Measurements from ENCODE around the gene VIP.
"Not testable (repeated sequence)": the region's sequence is repeated elsewhere in the genome, so short reads cannot be mapped to it uniquely, and the experiment has no call there.

The VIP gene

DNA sequence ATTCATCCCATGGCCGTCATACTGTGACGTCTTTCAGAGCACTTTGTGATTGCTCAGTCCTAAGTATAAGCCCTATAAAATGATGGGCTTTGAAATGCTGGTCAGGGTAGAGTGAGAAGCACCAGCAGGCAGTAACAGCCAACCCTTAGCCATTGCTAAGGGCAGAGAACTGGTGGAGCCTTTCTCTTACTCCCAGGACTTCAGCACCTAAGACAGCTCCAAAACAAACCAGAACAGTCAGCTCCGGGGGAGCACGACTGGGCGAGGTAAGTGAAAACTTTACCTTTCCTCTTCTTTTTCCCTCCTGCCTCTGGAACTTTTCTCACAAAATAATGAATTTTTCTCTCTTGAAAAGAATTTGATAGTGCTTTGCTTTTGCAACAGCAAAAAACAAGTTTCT is at the start of gene VIP:
Gene VIP (plus strand): TSS at position 104 of the 400 bp plus-strand sequence. CDS start 1,381 bp downstream, outside the sequence.
- DNase-seq (ENCODE audit: low read depth): no peak

DNA sequence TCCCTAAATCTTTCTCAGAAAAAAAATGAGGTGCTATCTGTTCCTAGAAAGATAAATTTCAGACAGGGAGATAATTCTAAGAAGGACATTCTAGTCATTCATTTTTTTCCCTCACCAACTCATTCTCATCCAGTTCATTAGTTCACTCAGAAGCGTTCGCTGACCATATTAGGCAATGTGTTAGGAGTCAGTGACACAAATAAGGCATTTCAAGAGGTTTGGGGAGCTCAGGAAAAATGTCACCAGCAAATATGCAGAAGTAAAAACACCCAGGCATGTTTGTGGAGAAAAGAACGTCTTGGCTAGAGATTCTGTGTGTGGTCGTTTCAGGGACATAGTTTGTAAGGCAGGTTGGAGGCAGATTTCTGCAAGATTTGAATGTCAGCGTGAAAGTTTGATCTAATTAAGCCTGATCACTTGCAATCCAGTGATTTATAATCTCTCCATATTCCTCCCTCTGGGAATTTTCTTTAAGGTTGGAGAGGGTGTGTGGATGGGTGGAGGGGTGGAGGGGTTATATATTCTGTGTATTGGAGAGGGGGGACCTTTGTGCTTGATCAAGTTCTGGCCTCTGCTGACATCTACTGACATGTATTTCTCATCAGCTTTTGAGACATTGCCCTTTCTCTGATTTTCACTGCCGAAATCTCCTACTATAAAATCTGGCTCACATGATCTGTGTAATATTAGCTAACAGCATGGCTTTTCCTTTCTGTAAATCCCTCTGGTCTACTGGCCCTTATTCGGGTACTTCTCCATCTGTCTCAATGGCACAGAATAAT is 49.3 kb upstream of the VIP start:
- DNase-seq (ENCODE audit: low read depth): no peak

DNA sequence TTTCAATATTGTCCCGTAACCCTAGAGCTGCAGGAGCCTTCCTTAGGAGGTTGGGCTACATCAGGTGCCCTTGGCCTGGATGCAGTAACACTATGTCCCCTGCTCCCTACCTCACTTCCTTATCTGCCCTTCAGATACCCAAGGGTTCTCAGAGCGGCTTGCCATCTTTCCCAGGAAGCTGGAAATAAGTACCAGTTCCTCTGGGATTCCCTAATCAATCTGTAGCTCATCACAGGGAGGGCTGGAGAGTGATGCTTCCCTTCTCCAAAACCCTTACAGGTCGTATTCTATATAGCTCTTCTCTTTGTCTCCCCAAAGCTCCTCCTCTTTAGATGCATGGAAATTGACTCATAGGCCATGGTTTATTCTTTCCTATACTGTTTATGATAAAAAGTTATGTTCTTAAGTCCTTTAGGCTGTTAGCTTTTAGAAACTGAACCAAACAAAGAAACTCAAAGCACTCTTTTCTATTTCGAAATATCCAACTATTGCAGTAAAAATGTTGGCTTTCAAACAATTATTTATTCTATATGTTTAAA is 48.7 kb upstream of the VIP start:
- DNase-seq (ENCODE audit: low read depth): no peak

DNA sequence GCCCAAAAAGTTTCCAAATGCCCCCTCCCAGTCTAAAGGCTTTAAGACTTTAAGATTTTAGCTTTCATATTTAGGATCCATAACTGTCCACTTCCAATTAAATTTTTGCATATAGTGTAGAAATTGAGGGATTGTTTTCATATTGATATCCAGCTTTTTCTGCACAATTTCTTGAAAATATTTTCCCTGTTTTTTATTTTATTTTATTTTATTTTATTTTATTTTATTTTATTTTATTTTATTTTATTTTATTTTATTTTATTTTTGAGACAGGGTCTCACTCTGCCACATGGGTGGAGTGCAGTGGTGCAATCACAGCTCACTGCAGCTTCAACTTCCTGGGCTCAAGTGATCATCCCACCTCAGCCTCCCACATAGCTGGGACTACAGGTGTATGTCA is 46.8 kb upstream of the VIP start:
- not testable (repeated sequence) for DNase-seq (ENCODE audit: low read depth)

DNA sequence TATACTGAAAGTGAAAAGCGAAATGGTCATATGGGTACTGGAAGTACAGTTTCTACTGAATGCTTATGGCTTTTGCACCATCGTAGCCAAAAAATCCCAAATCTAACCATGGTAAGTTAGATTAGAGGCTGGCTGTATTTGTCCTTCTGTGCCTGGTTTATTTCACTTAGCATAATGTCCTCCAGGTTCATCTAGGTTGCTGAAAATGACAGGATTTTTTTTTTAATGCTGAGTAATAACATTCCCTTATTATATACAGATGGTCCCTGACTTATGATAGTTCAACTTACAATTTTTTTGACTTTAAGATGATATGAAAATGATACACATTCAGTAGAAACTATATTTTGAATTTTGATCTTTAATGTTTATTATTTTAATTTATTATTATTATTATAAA is 45.3 kb upstream of the VIP start:
- DNase-seq (ENCODE audit: low read depth): no peak

DNA sequence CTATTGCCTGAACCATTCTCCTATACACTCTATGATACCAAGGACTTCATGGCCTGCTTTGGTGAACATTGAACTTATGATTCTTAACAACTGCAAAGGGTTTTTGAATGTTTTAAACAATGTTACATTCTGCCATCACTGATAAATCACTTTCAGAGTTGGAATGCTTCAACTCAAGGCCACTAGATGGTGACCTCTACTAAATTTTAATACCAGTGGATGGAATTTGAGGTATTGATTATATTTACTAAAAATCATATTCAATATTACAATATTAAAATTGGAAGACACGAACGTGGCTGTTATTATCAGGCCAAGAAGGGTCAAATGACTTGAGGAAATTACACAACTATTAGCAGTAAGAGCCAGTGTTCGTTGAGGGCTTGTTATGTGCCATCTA is 34.3 kb upstream of the VIP start:
- no peak for DNase-seq (ENCODE audit: low read depth)

DNA sequence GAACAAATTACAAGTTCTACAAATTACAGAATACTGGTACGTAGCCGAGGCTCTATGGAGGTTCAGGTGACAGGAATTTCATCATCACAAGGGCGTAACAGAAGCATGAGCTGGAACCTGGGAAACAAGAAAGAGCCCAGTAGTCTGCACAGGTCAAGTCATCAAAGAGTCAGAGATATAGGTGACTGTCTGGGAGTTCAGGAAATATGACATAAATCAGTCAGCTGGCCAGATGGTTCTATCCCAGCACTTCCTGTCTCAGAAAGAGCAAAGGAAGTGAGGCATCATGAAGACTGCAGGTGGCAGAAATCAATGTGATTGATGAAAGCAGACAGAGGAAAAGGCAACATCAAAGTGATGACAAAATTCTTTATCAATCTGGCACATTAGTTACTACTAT is 29.6 kb upstream of the VIP start:
- no peak for DNase-seq (ENCODE audit: low read depth)

DNA sequence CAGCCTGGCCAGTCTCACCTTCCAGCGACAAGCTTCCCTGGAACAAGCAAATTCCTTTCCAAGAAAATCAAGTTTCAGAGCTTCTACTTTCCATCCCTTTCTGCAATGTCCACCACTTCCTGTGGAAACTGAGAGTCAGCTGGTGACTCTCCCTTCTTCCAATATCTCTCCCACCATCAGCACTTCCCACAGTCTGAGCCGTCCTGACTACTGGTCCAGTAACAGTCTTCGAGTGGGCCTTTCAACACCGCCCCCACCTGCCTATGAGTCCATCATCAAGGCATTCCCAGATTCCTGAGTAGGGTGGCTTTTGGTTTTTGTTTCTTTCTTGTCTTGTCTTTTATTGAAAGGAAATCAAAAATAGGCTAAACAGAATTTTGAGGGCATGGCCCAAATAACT is 28.6 kb upstream of the VIP start:
- no peak for DNase-seq (ENCODE audit: low read depth)

DNA sequence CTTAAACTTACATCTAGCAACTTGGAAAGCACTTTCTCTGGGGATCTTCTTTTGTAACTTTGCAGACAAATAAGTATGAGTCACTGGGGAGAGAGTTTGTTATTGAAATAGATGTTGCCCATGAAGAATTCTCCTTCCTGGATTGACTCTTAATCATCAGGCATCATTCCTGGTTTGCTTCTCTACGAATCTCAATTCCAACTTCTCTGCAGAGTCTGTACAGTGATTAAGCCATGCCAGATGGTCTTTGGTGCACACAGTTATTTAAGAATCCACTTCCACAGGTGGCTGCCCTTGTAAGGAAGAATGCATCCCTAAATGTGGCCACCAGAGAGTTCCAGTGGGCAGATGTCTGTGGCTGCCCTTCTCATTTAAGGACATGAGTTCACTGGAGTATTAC is 27.2 kb upstream of the VIP start:
- DNase-seq (ENCODE audit: low read depth): no peak

DNA sequence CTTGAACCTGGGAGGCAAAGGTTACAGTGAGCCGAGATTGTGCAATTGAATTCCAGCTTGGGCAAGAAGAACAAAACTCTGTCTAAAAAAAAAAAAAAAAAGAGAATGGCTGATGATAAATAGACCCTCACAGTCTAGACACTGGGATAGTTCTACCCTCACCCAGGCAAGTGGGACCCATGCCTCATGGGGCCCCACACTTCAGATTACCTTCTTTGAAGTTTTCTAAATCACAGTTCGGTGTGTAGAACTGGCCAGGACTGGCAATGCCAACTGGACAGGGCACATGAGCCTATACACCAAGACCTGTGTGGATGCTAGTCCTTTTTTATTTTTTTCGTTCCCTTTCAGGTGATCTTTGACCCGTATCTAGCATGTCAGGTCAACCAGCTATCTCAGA is 24.3 kb upstream of the VIP start:
- DNase-seq (ENCODE audit: low read depth): no peak

DNA sequence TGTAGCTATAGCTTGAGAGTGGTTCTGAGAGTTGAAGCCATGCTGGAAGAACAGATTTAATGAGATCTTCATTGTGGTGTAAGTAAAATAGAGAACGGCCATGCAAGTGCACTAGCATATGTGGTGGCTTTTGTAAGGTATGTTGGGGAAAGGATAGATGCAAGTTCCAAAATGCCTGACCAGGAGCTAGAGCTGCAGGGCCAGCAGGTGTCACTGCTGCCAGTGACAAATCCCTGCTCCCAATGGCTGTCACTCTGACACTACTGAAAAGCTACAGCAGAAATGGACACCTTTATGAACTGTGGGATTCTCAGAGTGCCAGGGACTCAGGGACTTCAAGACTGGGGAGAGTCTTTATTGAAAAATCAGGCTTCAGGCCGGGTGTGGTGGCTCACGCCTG is 23.1 kb upstream of the VIP start:
- no peak for DNase-seq (ENCODE audit: low read depth)

DNA sequence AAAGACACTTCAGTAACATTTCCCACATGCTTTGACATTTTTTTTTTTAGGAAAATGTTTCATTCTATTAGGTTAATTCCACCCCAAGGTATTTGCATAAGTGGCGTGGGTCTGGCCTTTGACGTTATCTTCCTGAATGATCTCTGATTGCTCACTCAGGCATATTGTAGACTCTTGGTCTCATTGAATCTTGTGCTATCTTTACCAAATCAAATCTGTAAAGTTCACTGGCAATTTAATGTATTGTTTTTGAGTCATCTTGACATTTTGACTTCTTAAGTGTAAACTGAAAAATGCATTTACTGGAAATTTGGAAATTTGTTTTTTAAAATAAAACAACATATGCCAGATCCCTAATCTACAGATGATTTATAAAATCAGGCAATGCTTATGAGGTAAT is 16.0 kb upstream of the VIP start:
- no peak for DNase-seq (ENCODE audit: low read depth)

DNA sequence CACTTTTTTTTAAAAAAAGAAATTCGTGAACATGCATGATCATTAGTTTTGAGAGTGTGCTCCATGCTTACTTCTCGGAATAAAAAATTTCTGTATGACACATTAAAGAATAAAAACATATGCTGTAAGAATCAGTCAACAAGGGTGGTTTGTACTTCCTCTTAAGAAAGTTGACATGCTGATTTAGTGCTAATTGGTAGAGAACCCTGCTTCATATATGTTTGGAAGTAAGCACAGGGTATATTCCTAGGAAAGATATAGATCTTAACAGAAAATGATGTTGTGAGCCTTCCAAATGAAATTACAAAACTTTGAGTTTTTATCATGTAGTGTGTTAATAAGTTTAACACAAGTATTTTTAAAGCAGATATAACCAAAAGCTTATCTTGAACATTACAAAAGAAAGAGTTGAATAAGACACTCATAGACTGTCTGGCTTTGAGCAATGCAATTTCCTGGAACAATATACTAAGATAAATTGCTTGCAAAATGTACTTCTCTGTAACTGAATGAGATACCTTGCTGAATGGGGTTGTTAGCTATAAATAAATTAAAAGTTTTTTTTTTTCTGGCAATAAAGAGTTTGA is 13.8 kb upstream of the VIP start:
- no peak for DNase-seq (ENCODE audit: low read depth)

DNA sequence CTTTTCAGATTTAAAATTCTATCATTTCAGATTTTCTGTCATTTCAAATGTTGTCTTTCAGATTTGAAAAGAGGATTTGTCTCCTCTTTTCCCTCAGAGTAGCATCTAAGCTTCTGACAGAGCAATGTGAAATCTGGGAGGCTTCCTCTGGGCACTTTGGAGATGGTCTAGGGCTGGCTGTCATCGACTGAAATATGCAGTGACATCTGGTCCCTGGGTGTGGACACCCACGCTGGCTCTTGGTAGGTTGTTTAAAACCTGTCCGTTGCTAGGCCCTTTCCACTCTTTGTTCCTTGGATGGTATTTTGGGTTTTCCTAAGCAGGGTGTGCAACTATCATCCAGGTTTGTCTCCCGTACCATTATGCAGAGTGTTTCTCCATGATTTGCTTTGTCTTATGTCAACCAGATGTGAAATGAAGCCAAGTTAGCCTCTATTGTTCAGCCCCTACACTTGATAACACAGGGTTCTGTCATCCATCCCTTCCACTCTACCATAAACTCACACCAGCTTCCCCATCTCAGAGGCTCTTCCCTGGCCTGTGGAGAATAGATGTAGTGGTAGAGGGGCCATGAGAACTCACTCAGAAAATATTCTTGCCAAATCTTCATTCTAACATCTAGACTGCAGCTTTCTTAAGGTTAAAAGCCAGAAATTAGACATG is 5.0 kb upstream of the VIP start:
- DNase-seq (ENCODE audit: low read depth): no peak

DNA sequence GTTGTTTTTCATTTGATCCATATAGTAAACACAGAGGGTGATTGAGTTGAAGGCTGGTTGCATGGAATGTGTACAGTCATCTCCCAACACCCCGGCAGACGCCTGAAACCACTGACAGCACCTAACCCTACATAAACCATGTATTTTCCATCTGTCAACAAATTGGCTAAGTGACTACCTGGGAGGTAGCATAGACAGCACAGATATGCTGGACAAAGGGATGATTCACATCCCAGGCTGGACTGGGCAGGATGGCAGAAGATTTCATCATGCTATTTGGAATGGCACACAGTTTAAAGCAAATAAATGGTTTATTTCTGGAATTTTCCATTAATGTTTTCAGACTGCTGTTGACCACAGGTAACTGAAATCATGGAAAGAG is 4.4 kb upstream of the VIP start:
- no peak for DNase-seq (ENCODE audit: low read depth)

DNA sequence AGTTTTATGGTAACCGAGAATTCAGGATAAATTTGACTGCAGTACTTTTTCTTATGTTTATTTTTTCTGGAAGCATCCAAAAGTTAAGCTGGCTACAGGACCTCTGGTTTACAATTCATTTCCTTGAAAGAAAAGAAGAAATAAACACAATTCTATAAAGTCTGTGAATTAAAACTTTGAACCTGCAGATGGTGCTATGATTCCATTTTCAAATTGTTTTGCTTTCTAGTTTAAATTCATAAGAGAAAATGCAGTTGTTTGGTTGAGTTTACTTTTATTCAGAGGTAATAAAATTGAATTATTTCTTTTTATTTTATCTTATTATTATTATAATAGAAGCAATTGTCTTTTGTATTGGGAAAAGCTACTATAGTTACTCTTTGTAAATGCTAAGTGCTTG is 1.8 kb upstream of the VIP start:
- DNase-seq (ENCODE audit: low read depth): no peak

DNA sequence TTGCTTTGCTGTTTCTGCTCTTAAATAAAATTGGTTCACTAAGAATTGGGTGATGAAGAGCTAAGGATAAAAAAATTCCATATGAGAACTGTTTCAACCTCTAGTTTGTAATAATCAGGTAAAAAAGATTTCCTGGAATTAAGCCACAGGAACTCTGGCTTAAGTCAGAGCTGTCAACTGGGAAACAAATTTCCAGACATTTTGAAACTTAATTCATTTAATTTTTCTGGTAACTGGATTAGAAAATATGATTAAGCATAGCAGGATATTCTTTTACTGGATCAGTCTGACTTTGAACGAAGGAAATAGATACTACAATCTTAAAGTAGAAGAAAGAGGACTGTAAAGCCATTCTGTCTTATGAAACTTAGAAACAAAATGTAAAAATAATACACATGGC is 1.3 kb upstream of the VIP start:
- DNase-seq (ENCODE audit: low read depth): no peak

DNA sequence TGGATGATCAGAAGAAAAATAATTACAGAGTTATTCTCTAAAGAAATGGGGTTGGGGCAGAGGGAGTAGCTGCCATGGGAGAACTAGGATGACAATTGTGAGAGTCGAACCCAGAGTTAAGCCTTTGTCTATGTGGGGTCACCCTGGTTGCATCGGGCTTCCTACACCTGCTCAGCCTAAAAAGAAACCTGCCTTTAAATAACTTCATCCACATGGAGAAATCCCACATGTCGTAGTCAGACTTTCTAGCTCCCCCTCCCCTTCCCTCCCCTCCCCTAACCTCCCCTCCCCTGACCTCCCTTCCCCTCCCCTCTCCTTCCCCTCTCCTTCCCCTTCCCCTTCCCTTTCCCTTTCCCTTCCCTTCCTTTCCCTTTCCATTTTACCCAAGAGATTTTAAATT is 14.7 kb downstream of the VIP start:
- no peak for DNase-seq (ENCODE audit: low read depth)

DNA sequence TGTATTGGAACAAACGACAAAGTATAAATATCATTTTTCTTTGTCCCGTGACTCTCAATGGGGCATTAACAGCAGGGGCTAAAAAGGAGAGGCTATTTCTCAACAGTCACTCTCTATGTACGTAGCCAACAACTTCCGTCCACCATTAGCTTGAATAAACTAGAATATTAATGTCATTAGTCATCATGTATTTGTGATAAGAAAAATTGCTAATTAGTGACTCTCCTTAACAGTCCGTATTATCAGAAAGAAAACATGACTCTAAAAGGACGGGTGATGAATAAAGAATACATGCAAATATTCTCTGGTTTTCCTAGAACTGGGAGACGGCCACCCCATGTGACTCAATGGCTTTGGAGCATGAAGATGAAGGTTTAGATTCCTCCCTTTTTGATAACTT is 18.6 kb downstream of the VIP start:
- no peak for DNase-seq (ENCODE audit: low read depth)

DNA sequence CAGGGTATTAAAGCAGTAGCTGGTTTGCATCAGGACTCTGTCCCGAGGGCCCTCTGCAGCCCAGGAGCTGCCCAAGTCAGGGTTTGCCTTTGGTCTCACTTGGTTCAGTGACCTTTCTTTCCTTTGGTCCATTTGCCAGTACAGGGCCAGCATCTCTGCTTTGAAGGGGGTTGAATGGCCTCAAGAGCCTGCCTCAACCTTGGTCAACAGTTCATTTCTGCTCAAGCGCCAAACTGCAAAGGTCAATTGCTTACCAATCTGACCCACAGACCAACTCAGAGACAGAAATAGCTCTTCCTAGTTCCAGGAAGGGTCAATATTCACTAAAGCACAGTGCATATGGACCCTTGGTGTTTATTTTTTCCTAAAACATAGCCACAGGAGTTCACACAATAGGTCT is 19.4 kb downstream of the VIP start:
- no peak for DNase-seq (ENCODE audit: low read depth)

DNA sequence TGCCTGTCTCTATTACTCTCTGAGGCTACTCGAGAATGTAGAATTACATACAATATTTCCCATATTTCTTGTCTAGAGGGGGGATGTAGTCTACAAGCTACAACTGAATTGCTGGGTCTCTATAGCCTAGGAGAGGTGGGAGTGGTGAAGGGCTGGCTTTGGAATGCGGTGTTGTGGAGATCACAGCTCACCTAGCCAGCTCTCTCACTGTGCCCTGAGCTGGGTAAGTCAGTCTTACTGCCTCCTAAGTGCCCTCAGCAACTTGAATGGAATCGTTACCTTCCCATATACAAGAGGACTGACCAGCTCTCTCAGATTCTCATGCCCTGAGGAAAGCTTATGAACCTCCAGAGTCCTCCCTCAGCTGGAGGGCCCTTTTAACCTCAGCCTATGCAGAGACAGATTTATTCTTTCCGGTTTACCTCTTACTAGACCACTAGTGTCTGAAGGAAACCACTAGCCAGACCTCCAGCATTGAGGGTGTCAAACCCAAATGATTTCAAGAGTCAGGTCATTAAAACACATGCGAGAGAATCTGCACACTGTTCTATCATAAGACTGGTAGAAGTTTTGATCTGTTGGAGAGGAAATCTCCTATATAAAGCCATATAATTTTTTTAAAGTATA is 20.6 kb downstream of the VIP start:
- no peak for DNase-seq (ENCODE audit: low read depth)

DNA sequence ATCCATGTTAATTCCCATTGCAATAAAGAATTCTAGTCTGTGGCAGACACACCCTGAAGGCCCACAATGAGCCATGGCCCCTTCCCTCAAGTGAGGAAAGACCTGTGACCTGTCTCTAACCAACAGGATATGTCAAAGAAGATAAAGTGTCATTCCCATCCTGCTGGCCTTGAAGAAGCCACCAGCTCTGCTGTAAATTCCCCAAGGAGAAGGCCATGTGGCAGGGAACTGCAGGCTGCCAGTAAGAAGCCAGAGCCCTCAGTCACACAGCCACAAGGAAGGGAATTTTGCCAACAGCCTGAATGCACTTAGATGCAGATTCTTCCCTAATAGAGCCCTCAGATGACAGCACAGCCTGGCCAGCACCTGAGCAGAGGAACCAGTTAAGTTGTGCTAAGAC is 24.8 kb downstream of the VIP start:
- no peak for DNase-seq (ENCODE audit: low read depth)

DNA sequence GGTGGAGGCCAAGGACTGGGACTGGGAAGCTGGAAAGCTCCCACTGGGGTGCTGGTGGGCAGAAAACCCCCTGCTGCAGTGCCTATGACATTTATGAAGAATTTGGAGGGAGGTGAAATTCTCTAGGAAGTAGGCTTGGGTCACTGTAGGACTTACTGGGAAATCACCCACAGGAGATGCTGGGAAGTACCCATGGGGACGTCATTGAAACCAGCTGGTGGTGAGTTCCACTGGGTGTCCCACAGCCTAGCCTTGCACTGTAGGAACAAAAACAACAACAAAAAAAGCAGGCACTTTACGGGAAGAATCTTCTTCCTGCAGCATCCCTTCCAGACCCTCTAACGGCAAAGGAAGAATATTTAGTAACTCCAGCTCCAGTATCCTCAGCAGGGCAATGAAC is 26.2 kb downstream of the VIP start:
- DNase-seq (ENCODE audit: low read depth): no peak

Data from activated T-cell treated with anti-CD3 and anti-CD28 coated beads for 48 hours (primary cell).